GM12801 (cell line): ENCODE measurements around the gene PREX1.

Experiments used
- CTCF ChIP-seq: IDR thresholded peaks from one replicate; pipeline ENCODE4 v1.5.1; 2011; ENCODE audit warnings: control low read depth; ENCODE audit not compliant: insufficient read length; ENCODE audit errors: extremely low read depth

Gene PREX1

GRCh38 chr20:48760403-48760983 is 67.3 kb downstream of the PREX1 start:
- no peak for TF ChIP-seq CTCF

GRCh38 chr20:48759631-48760245 is 68.1 kb downstream of the PREX1 start:
- TF ChIP-seq CTCF: no peak

- TF ChIP-seq CTCF: no peak
Observed at GRCh38 chr20:48758206-48758820, 69.5 kb downstream of the PREX1 start.

- no peak for TF ChIP-seq CTCF
Observed at GRCh38 chr20:48754292-48754691, 73.5 kb downstream of the PREX1 start.

- TF ChIP-seq CTCF: no peak
Observed at GRCh38 chr20:48752963-48753362, 74.8 kb downstream of the PREX1 start.

GRCh38 chr20:48751871-48752270 is 75.9 kb downstream of the PREX1 start:
- no peak for TF ChIP-seq CTCF

GRCh38 chr20:48750941-48751635 is 76.7 kb downstream of the PREX1 start:
- TF ChIP-seq CTCF: no peak
